Measurements from ENCODE around the gene SALL1.

- TF ChIP-seq CTCF (IDR thresholded peaks at IDR 0.05) (no peak), POLR2AphosphoS5 (IDR thresholded peaks at IDR 0.05) (no peak)
Observed at GRCh38 chr16:51155820-51156806, 5.0 kb upstream of the SALL1 start.
